ENCODE data around the gene PEX13.

The PEX13 gene

GRCh38 chr2:61085883-61086282, 68.4 kb downstream of the PEX13 start:
- DNase-seq: no peak

DNA sequence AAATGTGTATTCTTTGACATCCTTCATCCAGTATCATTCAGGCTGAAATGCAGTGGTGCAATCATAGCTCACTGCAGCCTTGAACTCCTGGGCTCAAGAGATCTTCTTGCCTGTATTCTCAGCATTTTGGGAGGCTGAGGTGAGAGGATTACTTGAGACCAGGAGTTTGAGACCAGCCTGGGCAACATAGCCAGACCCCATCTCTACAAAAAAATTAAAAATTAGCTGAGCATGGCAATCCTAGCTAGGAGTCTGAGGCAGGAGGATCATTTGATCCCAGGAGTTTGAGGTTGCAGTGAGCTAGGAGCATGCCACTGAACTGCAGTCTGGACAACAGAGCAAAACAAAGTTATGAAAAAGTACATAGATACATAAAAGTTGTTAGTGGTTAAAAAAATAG, 72.3 kb downstream of the PEX13 start:
- DNase-seq: no peak

DNA sequence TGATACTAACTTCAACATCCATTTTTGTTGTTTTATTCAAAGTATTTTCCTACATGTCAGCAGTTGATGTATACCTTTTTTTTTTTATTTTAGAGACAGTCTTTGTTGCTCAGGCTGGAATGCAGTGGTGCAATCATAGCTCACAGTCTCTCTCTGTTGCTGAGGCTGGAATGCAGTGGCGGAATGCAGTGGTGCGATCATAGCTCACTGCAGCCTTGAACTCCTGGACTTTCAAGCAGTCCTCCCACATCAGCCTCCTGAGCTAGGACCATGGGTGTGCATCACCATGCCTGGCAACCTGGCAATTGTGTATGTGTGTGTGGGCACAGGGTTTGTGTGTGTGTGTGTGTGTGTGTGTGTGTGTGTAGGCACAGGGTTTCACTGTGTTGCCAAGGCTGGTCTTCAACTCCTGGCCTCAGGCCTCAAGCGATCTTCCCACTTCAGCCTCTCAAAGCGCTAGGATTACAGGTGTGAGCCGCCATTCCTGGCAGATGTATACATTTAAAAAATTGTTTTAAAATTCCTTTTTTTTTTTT, 72.9 kb downstream of the PEX13 start:
- no peak for DNase-seq

- DNase-seq: no peak
Measured at GRCh38 chr2:61091485-61091884, 74.0 kb downstream of the PEX13 start.

DNA sequence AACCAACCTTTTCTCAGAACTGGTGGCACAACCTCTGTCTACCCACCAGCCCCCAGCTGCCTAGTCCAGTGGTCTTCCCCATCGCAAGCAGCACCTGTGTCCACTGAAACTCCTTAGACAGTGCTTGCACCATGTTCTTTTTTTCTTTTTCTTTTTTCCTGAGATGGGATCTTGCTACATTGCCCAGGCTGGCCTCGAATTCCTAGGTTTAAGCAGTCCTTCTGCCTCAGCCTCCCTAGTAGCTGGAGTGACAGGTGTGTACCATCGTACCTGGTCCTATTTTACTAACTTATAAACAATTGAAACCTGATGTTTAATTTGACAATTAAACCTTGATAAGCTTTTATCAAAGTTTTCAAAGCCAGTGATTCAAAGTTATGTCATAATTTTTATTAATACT, 78.9 kb downstream of the PEX13 start:
- no peak for DNase-seq

DNA sequence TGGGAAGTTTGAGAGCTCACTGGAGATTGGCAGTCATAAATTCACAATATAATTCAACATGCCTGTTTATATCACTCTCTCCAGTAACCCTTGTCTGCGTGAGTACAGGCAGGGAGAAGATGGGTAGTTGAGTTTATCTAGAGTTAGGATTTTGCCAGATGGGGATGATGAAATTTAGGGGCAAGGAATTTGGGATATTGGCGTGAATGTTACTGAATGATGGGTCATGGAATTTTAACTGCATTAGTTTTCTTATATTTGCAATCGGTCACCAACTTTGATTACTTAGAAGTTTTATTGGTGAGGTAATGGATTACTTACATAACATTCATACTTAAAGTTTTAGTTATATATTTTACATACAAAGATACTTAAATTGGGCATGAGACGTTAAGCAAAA, 83.3 kb downstream of the PEX13 start:
- DNase-seq: no peak

Data from GDM1 (cell line).